ENCODE measurements around the gene SDCCAG8. TPM values are rescaled to one million over a fixed set of nuclear protein-coding genes. Genes with fewer than 3 reads are reported as not detected.

Gene SDCCAG8
- total RNA-seq, 4 donors from 2014 or later = 17.5 to 37.6 (median 21.7) TPM

- DNase-seq = no peak
- intact Hi-C loops (cut with DNase I) = no loop called here
- TF ChIP-seq, protein P1, sequence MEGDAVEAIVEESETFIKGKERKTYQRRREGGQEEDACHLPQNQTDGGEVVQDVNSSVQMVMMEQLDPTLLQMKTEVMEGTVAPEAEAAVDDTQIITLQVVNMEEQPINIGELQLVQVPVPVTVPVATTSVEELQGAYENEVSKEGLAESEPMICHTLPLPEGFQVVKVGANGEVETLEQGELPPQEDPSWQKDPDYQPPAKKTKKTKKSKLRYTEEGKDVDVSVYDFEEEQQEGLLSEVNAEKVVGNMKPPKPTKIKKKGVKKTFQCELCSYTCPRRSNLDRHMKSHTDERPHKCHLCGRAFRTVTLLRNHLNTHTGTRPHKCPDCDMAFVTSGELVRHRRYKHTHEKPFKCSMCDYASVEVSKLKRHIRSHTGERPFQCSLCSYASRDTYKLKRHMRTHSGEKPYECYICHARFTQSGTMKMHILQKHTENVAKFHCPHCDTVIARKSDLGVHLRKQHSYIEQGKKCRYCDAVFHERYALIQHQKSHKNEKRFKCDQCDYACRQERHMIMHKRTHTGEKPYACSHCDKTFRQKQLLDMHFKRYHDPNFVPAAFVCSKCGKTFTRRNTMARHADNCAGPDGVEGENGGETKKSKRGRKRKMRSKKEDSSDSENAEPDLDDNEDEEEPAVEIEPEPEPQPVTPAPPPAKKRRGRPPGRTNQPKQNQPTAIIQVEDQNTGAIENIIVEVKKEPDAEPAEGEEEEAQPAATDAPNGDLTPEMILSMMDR (IDR thresholded peaks at IDR 0.05) = no peak
- no peak for TF ChIP-seq POLR2A (IDR thresholded peaks at IDR 0.05)
- no peaks in the 10 kb centered on the region for H3K9me3 ChIP-seq
- no peaks in the 10 kb centered on the region for H3K27me3 ChIP-seq
- H3K4me3 ChIP-seq = no peak overlapping the region
- 39 to 53% methylated on average over 3 of the region's 3 CpGs for WGBS, 2 donors
- peaks cover 0 to 90% (median 8%) of the 10 kb centered on the region in 3 donors for H3K36me3 ChIP-seq
- H3K4me1 ChIP-seq = no peaks in the 10 kb centered on the region
- no peak overlapping the region for H3K27ac ChIP-seq
Measured at GRCh38 chr1:243280571-243281129, 24.8 kb downstream of the SDCCAG8 start.

GRCh38 chr1:243281672-243282071 lies 25.8 kb downstream of the SDCCAG8 start:
- Histone ChIP-seq H3K9me3 (no peaks in the 10 kb centered on the region), H3K27ac (no peak overlapping the region), H3K27me3 (no peaks in the 10 kb centered on the region), H3K36me3 (peaks cover 0 to 90% (median 5%) of the 10 kb centered on the region in 3 donors), H3K4me1 (no peaks in the 10 kb centered on the region), H3K4me3 (no peak overlapping the region)
- TF ChIP-seq, protein P1 (IDR thresholded peaks at IDR 0.05) = no peak
- no peak for TF ChIP-seq POLR2A (IDR thresholded peaks at IDR 0.05)
- intact Hi-C loops (cut with DNase I) = no loop called here
- no peak for DNase-seq
- 94 to 97% methylated on average over 5 of the region's 5 CpGs for WGBS, 2 donors

DNA sequence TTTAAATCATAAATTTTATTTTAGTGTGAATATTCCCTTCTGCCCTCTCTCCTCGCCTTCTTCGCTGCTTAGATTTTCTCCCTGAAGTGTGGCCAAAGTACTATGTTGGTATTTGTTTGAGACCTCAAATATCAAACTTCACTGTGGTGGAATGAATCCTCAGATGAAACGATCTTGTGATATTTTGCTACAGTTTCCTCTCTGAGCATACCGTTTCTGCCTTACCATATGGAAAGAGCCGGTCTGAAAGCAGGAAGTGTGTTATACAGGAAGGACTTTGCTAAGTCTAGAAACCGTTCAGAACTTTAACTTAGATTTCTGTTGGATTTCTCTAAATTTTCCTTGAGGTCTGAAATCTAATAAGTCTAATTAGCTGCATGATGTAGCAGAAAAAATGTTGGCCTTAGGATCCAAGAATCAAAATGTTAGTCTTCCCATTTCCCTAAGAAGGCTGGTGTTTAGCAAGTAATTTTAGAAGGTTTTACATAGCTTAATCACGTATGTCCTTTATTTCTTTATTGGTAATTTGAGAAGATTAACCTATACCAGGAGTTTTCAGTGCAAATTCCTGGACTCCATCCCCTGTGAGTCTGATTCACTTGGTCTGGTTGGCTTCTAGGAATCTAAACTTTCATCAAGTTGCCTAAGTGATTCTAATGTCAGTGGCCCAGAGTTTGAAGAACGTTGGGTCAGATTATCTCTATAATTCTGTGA lies 30.7 kb downstream of the SDCCAG8 start:
- peak overlapping the region in 3 of 4 donors; percentile 18 to 47 (median 33) for H3K27ac ChIP-seq
- H3K4me3 ChIP-seq = no peak overlapping the region
- WGBS, 2 donors = 60 to 66% methylated on average over 8 of the region's 8 CpGs
- H3K4me1 ChIP-seq = peaks cover 0 to 15% (median 4%) of the 10 kb centered on the region in 3 donors
- H3K9me3 ChIP-seq = no peaks in the 10 kb centered on the region
- intact Hi-C loops (cut with DNase I) = no loop called here
- peaks cover 0 to 91% (median 0%) of the 10 kb centered on the region in 3 donors for H3K36me3 ChIP-seq
- DNase-seq = no peak
- TF ChIP-seq, protein P1 (IDR thresholded peaks at IDR 0.05) = no peak
- no peaks in the 10 kb centered on the region for H3K27me3 ChIP-seq

GRCh38 chr1:243287123-243287460 lies 31.3 kb downstream of the SDCCAG8 start:
- H3K27ac ChIP-seq = peak overlapping the region in 2 of 4 donors; percentile 33 to 47
- H3K4me3 ChIP-seq = no peak overlapping the region
- 33 to 47% methylated on average over 2 of the region's 2 CpGs for WGBS, 2 donors
- H3K4me1 ChIP-seq = peaks cover 0 to 15% (median 4%) of the 10 kb centered on the region in 3 donors
- intact Hi-C loops (cut with DNase I) = no loop called here
- TF ChIP-seq, protein P1 (IDR thresholded peaks at IDR 0.05) = no peak
- no peak for TF ChIP-seq POLR2A (IDR thresholded peaks at IDR 0.05)
- H3K36me3 ChIP-seq = peaks cover 0 to 91% (median 0%) of the 10 kb centered on the region in 3 donors
- H3K27me3 ChIP-seq = no peaks in the 10 kb centered on the region
- H3K9me3 ChIP-seq = no peaks in the 10 kb centered on the region
- no peak for DNase-seq

- WGBS, 2 donors = 4 to 11% methylated on average over 1 of the region's 1 CpG
- Histone ChIP-seq H3K4me1 (peaks cover 0 to 15% (median 4%) of the 10 kb centered on the region in 3 donors), H3K27ac (peak overlapping the region in 3 of 4 donors; percentile 3 to 49 (median 12)), H3K9me3 (no peaks in the 10 kb centered on the region), H3K27me3 (no peaks in the 10 kb centered on the region), H3K4me3 (no peak overlapping the region), H3K36me3 (peaks cover 0 to 89% (median 0%) of the 10 kb centered on the region in 3 donors)
- TF ChIP-seq, protein P1 (IDR thresholded peaks at IDR 0.05) = no peak
- TF ChIP-seq POLR2A (IDR thresholded peaks at IDR 0.05) = no peak
- no peak for DNase-seq
- intact Hi-C loops (cut with DNase I) = no loop called here
Measured at GRCh38 chr1:243287652-243288051, 31.8 kb downstream of the SDCCAG8 start.

Measured in esophagus squamous epithelium (tissue), 5 donors.